ENCODE measurements around the gene TCEAL9. TPM values are rescaled to one million over a fixed set of nuclear protein-coding genes. Genes with fewer than 3 reads are reported as not detected.

TCEAL9 gene
- polyA plus RNA-seq, 3 donors, result 0.49 to 2.2 (median 0.49) TPM

GRCh38 chrX:103397707-103398106, 41.4 kb downstream of the TCEAL9 start:
- peaks cover 0 to 8% (median 0%) of the 10 kb centered on the region in 7 donors for H3K9me3 Mint-ChIP-seq
- no peaks in the 10 kb centered on the region for H4K20me1 ChIP-seq (ENCODE audit: insufficient read depth, low read length)
- no peak overlapping the region for H3K4me3 ChIP-seq (replicated peaks in 1 of 3; ENCODE audit: low read depth in 2 of 3, low read length in 3 of 3)
- no peaks in the 10 kb centered on the region for H3K27me3 ChIP-seq (ENCODE audit: control insufficient read depth in 2 of 2, insufficient read depth in 2 of 2, low read length in 2 of 2)
- H3K4me1 ChIP-seq (ENCODE audit: control insufficient read depth in 1 of 2, insufficient read depth in 2 of 2, low read length in 2 of 2), result peaks cover 7 to 14% of the 10 kb centered on the region in 2 donors
- no peak for DNase-seq
- no peak overlapping the region for H3K27ac ChIP-seq (ENCODE audit: low read depth in 1 of 2, low read length in 2 of 2)
- H3K79me2 ChIP-seq (ENCODE audit: insufficient read depth, low read length), result no peaks in the 10 kb centered on the region
- no peak overlapping the region for H3K4me2 ChIP-seq (replicated peaks; ENCODE audit: extremely low read depth, low read length, poor library complexity, severe bottlenecking)
- peaks cover 0 to 5% (median 0%) of the 10 kb centered on the region in 3 donors for H3K27me3 Mint-ChIP-seq (ENCODE audit: low read depth in 3 of 3)
- no CpG with 5 or more reads among the region's 4 CpGs for WGBS (ENCODE audit: insufficient coverage)
- peaks cover 14% of the 10 kb centered on the region for H3K4me1 Mint-ChIP-seq
- H3K27ac Mint-ChIP-seq, result peak overlapping the region in 3 of 7 donors; percentile 11 to 51 (median 37)
- no peaks in the 10 kb centered on the region for H3K36me3 ChIP-seq (replicated peaks in 1 of 2; ENCODE audit: control insufficient read depth in 1 of 2, insufficient read depth in 2 of 2, low read length in 2 of 2)
- H3K9me3 ChIP-seq (replicated peaks in 1 of 2; ENCODE audit: control insufficient read depth in 1 of 2, insufficient read depth in 1 of 2, low read length in 2 of 2), result no peaks in the 10 kb centered on the region
- intact Hi-C loops (cut with micrococcal nuclease), result no loop called here
- H3K9ac ChIP-seq (ENCODE audit: insufficient read depth, low read length, poor library complexity, severe bottlenecking), result no peak overlapping the region
- TF ChIP-seq, protein P1, sequence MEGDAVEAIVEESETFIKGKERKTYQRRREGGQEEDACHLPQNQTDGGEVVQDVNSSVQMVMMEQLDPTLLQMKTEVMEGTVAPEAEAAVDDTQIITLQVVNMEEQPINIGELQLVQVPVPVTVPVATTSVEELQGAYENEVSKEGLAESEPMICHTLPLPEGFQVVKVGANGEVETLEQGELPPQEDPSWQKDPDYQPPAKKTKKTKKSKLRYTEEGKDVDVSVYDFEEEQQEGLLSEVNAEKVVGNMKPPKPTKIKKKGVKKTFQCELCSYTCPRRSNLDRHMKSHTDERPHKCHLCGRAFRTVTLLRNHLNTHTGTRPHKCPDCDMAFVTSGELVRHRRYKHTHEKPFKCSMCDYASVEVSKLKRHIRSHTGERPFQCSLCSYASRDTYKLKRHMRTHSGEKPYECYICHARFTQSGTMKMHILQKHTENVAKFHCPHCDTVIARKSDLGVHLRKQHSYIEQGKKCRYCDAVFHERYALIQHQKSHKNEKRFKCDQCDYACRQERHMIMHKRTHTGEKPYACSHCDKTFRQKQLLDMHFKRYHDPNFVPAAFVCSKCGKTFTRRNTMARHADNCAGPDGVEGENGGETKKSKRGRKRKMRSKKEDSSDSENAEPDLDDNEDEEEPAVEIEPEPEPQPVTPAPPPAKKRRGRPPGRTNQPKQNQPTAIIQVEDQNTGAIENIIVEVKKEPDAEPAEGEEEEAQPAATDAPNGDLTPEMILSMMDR (IDR thresholded peaks at IDR 0.05), result no peak
- no peak overlapping the region for H2AFZ ChIP-seq (ENCODE audit: insufficient read depth, low read depth, low read length, poor library complexity, severe bottlenecking)
- H3K4me3 Mint-ChIP-seq, result no peak overlapping the region
- H3K36me3 Mint-ChIP-seq, result no peaks in the 10 kb centered on the region

- H3K79me2 ChIP-seq (ENCODE audit: insufficient read depth, low read length), result no peaks in the 10 kb centered on the region
- no peaks in the 10 kb centered on the region for H3K27me3 ChIP-seq (ENCODE audit: control insufficient read depth in 2 of 2, insufficient read depth in 2 of 2, low read length in 2 of 2)
- no peak overlapping the region for H3K4me3 ChIP-seq (replicated peaks in 1 of 3; ENCODE audit: low read depth in 2 of 3, low read length in 3 of 3)
- TF ChIP-seq, protein P1 (IDR thresholded peaks at IDR 0.05), result no peak
- no peak overlapping the region for H2AFZ ChIP-seq (ENCODE audit: insufficient read depth, low read depth, low read length, poor library complexity, severe bottlenecking)
- H3K27me3 Mint-ChIP-seq (ENCODE audit: low read depth in 3 of 3), result peaks cover 0 to 8% (median 0%) of the 10 kb centered on the region in 3 donors
- peaks cover 0 to 8% (median 0%) of the 10 kb centered on the region in 7 donors for H3K9me3 Mint-ChIP-seq
- H3K27ac ChIP-seq (ENCODE audit: low read depth in 1 of 2, low read length in 2 of 2), result no peak overlapping the region
- peaks cover 14% of the 10 kb centered on the region for H3K4me1 Mint-ChIP-seq
- WGBS (ENCODE audit: insufficient coverage), result 0% methylated on average over 1 of the region's 1 CpG
- H3K4me1 ChIP-seq (ENCODE audit: control insufficient read depth in 1 of 2, insufficient read depth in 2 of 2, low read length in 2 of 2), result peaks cover 7 to 14% of the 10 kb centered on the region in 2 donors
- no peak overlapping the region for H3K4me3 Mint-ChIP-seq
- H3K9me3 ChIP-seq (replicated peaks in 1 of 2; ENCODE audit: control insufficient read depth in 1 of 2, insufficient read depth in 1 of 2, low read length in 2 of 2), result no peaks in the 10 kb centered on the region
- peak; percentile 42 to 60 (median 57) for DNase-seq
- intact Hi-C loops (cut with micrococcal nuclease), result no loop called here
- no peaks in the 10 kb centered on the region for H4K20me1 ChIP-seq (ENCODE audit: insufficient read depth, low read length)
- H3K27ac Mint-ChIP-seq, result peak overlapping the region in 5 of 7 donors; percentile 3 to 56 (median 42)
- H3K36me3 Mint-ChIP-seq, result no peaks in the 10 kb centered on the region
- no peak overlapping the region for H3K4me2 ChIP-seq (replicated peaks; ENCODE audit: extremely low read depth, low read length, poor library complexity, severe bottlenecking)
- no peak overlapping the region for H3K9ac ChIP-seq (ENCODE audit: insufficient read depth, low read length, poor library complexity, severe bottlenecking)
- no peaks in the 10 kb centered on the region for H3K36me3 ChIP-seq (replicated peaks in 1 of 2; ENCODE audit: control insufficient read depth in 1 of 2, insufficient read depth in 2 of 2, low read length in 2 of 2)
These were observed 42.1 kb downstream of the TCEAL9 start for GRCh38 chrX:103398421-103398864.
